Measurements from ENCODE around the gene LARP1. TPM values are rescaled to one million over a fixed set of nuclear protein-coding genes. Genes with fewer than 3 reads are reported as not detected.

Gene LARP1
- total and polyA plus RNA-seq, 4 experiments from 2014 or later = 6.0 to 159 (median 90.3) TPM

DNA sequence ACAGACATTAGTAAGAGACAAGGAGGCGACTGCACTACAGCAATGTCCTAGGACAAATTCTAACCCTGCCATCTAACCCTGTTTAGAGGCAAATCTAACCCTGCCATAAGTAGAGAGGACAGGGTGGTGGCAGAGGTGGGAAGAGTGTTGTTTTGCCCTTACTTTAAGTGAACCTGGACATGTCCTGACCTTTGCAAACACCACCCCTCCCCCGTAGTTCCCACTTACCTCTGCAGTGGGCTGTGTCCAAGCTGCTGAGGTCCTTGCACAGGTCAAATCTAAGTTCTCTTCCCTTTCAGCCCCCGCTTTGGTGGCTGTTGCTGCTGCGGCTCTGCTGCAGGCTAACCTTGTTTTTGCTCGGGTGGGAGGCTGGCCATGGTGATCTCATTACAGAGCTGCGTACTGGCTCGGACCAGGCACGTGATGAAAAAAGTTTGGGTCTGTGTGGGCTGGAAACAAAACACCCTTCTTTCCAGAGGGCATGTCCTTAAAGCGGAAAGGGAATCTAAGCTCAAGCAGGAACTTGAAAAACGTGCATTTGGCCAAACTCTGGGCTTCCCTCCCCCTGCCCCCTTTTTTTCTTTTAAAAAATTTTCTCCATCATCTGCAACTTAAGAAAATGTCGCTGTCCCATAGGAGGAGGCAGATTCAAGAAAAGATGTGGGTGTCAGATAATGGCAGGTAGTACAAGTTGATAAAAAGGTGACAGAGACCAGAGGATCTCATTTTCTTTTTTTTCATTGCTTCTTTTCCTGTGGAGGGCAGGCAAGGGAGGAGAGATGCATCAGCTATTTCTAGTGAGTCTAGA is 95.3 kb downstream of the LARP1 start, which contains the start of gene FAXDC2:
FAXDC2 (minus strand) TSS at position 349 of the 808 bp plus-strand sequence. CDS start 12,425 bp downstream, outside the sequence.
- peak within 1 kb of the TSS in 2 of 7 donors; percentile 45 to 59 for H3K27ac Mint-ChIP-seq
- no peaks in the 10 kb centered on the region for H3K9me3 ChIP-seq (ENCODE audit: control insufficient read depth in 1 of 2, low read length in 2 of 2)
- H3K4me3 ChIP-seq (ENCODE audit: low read length in 2 of 2) = no peak within 1 kb of the TSS
- ChIA-PET CTCF (ENCODE audit: partially characterized antibody) (no interaction called here), POLR2A (ENCODE audit: partially characterized antibody) (no interaction called here)
- H3K36me3 Mint-ChIP-seq = no peaks in the 10 kb centered on the region
- no peaks in the 10 kb centered on the region for H3K36me3 ChIP-seq (ENCODE audit: insufficient read depth, low read length)
- H3K27me3 ChIP-seq (ENCODE audit: insufficient read depth, low read length) = no peaks in the 10 kb centered on the region
- no peaks in the 10 kb centered on the region for H3K27me3 Mint-ChIP-seq
- DNase-seq = no peak
- H3K27ac ChIP-seq (ENCODE audit: low read depth, low read length) = no peak within 1 kb of the TSS
- no peak within 1 kb of the TSS for H3K4me3 Mint-ChIP-seq
- H3K4me1 Mint-ChIP-seq = no peaks in the 10 kb centered on the region
- peaks cover 0 to 2% (median 0%) of the 10 kb centered on the region in 8 donors for H3K9me3 Mint-ChIP-seq
- intact Hi-C loops (cut with micrococcal nuclease) = no loop called here
- no peaks in the 10 kb centered on the region for H3K4me1 ChIP-seq (ENCODE audit: insufficient read depth, low read length)

- no peak overlapping the region for H3K4me3 Mint-ChIP-seq
- no peak overlapping the region for H3K27ac Mint-ChIP-seq
- H3K36me3 Mint-ChIP-seq = no peaks in the 10 kb centered on the region
- Histone ChIP-seq H3K9me3 (ENCODE audit: control insufficient read depth in 1 of 2, low read length in 2 of 2) (no peaks in the 10 kb centered on the region), H3K27ac (ENCODE audit: low read depth, low read length) (no peak overlapping the region), H3K4me1 (ENCODE audit: insufficient read depth, low read length) (no peaks in the 10 kb centered on the region), H3K27me3 (ENCODE audit: insufficient read depth, low read length) (no peaks in the 10 kb centered on the region), H3K4me3 (ENCODE audit: low read length in 2 of 2) (no peak overlapping the region), H3K36me3 (ENCODE audit: insufficient read depth, low read length) (no peaks in the 10 kb centered on the region)
- H3K27me3 Mint-ChIP-seq = no peaks in the 10 kb centered on the region
- CTCF ChIA-PET (ENCODE audit: partially characterized antibody) = interaction anchor here (1.5 kb wide), 1 partner anchor 43 kb away, joined by 3 read pairs; no protein-coding TSS in a partner anchor
- intact Hi-C loops (cut with micrococcal nuclease) = no loop called here
- H3K4me1 Mint-ChIP-seq = no peaks in the 10 kb centered on the region
- peaks cover 0 to 2% (median 0%) of the 10 kb centered on the region in 8 donors for H3K9me3 Mint-ChIP-seq
- POLR2A ChIA-PET (ENCODE audit: partially characterized antibody) = no interaction called here
- DNase-seq = no peak
Observed at GRCh38 chr5:154851351-154851750, 96.2 kb downstream of the LARP1 start.

DNA sequence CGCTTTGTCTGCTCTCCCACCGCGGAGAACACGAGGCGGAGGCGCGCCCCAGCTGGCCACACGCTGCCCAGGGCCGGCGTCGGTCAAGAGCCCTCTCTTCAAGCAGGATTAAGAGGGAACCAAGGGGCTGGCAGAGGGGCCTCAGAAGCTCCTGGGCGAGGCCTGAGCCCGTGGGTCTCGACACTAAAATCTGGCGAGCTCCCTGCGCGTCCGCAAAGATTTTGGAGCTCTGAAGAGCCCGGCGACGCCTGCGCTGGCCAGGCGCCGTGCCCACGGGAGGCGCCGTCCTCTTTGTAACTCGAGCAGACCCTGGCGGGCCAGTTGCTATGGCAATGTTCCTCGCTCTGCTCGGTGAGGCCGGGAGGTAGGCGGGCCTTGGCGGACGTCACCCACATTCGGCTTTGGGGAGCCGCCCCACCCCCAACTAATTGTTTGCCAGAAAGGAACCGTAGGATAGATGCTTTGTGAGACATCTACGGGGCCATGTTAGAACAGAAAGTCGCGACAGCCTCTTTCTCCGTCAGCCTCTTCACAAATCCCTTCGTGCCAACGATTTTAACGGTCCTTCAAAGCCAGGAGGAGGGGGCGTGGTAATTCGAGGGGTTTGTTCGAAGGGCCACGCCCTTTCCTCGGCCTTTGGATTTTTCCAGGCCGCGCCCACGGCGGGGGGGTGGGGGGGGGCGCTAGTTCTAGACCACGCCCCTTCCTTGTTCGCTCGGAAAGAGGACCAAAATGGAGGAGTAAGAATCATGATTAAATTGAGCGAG is 102.5 kb downstream of the LARP1 start:
- peaks cover 36% of the 10 kb centered on the region for H3K4me1 ChIP-seq (ENCODE audit: insufficient read depth, low read length)
- intact Hi-C loops (cut with micrococcal nuclease) = loop anchor here (1.0 to 5.0 kb wide), 6 partner anchors 45 to 412 kb away; partner anchors contain the start of genes LARP1, MRPL22 and SAP30L
- Mint-ChIP-seq H3K4me3 (peak overlapping the region; percentile 89 to 97 (median 91)), H3K27ac (peak overlapping the region; percentile 93 to 99 (median 98)), H3K36me3 (peaks cover 7 to 23% of the 10 kb centered on the region in 2 donors), H3K4me1 (peaks cover 25 to 49% (median 33%) of the 10 kb centered on the region in 4 donors), H3K27me3 (no peaks in the 10 kb centered on the region), H3K9me3 (no peaks in the 10 kb centered on the region)
- peak overlapping the region; percentile 94 for H3K27ac ChIP-seq (ENCODE audit: low read depth, low read length)
- no peaks in the 10 kb centered on the region for H3K27me3 ChIP-seq (ENCODE audit: insufficient read depth, low read length)
- no peaks in the 10 kb centered on the region for H3K9me3 ChIP-seq (ENCODE audit: control insufficient read depth in 1 of 2, low read length in 2 of 2)
- peak overlapping the region; percentile 78 to 88 for H3K4me3 ChIP-seq (ENCODE audit: low read length in 2 of 2)
- DNase-seq = peak; percentile 87 to 95 (median 91)
- CTCF ChIA-PET (ENCODE audit: partially characterized antibody) = interaction anchor here (0.9 to 1.2 kb wide), 5 partner anchors 25 to 208 kb away, joined by 3 to 5 read pairs (median 4); no protein-coding TSS in a partner anchor
- POLR2A ChIA-PET (ENCODE audit: partially characterized antibody) = interaction anchor here (0.9 to 2.9 kb wide), 20 partner anchors 11 to 819 kb away, joined by 3 to 30 read pairs (median 4); partner anchors contain the start of genes FAM114A2, LARP1, MFAP3 and MRPL22
- no peaks in the 10 kb centered on the region for H3K36me3 ChIP-seq (ENCODE audit: insufficient read depth, low read length)

DNA sequence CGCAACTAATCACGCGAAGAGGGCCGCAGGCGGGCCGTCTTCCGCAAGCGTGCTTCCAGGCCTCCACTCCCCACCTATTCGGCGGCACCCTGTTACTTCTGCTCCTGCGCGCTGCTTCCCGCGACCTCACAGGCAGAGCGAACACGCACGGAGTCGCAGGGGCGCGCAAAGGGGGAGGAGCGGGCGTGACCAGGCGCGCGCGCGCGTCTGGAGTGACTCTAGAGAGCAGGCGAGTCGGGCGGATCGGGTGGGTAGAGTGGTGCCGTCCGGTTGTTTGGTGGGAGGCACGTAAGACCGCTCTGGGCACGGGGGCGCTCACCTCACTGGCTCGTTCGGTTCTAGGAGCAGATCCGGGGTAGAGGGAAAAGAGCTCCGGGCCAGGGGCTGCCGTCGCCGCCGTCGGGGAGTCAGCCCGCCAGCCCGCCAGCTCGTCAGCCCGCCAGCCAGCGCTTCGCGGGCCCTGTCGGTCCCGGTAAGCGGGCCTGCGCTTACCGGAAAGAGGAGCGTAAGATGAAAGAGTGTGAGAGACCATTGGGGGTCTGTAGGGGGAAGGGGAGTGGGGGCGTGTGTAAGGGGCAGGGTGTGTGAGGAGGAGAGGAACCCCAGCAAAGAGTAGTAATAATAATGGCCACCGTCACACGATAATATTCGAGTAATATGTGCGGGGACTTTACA is 103.3 kb downstream of the LARP1 start, which contains the start of gene CNOT8:
CNOT8 (plus strand) TSS at position 331 of the 675 bp plus-strand sequence. CDS start 4,652 bp downstream, outside the sequence.
- CTCF ChIA-PET (ENCODE audit: partially characterized antibody) = no interaction called here
- H3K36me3 Mint-ChIP-seq = peaks cover 13 to 30% of the 10 kb centered on the region in 2 donors
- no peaks in the 10 kb centered on the region for H3K36me3 ChIP-seq (ENCODE audit: insufficient read depth, low read length)
- peak within 1 kb of the TSS; percentile 94 for H3K27ac ChIP-seq (ENCODE audit: low read depth, low read length)
- no peaks in the 10 kb centered on the region for H3K9me3 ChIP-seq (ENCODE audit: control insufficient read depth in 1 of 2, low read length in 2 of 2)
- H3K4me3 ChIP-seq (ENCODE audit: low read length in 2 of 2) = peak within 1 kb of the TSS; percentile 78 to 88
- intact Hi-C loops (cut with micrococcal nuclease) = loop anchor here (1.0 to 5.0 kb wide), 6 partner anchors 46 to 413 kb away; partner anchors contain the start of genes LARP1, MRPL22 and SAP30L
- H3K4me1 ChIP-seq (ENCODE audit: insufficient read depth, low read length) = peaks cover 44% of the 10 kb centered on the region
- H3K27me3 ChIP-seq (ENCODE audit: insufficient read depth, low read length) = no peaks in the 10 kb centered on the region
- H3K9me3 Mint-ChIP-seq = no peaks in the 10 kb centered on the region
- H3K4me1 Mint-ChIP-seq = peaks cover 30 to 56% (median 39%) of the 10 kb centered on the region in 4 donors
- peak within 1 kb of the TSS; percentile 93 to 99 (median 98) for H3K27ac Mint-ChIP-seq
- DNase-seq = peak; percentile 98 to 99 (median 98)
- peak within 1 kb of the TSS; percentile 89 to 97 (median 91) for H3K4me3 Mint-ChIP-seq
- POLR2A ChIA-PET (ENCODE audit: partially characterized antibody) = interaction anchor here (0.6 to 2.9 kb wide), 13 partner anchors 9 to 820 kb away, joined by 3 to 30 read pairs (median 4); partner anchors contain the start of genes FAM114A2, LARP1, MFAP3 and MRPL22
- H3K27me3 Mint-ChIP-seq = no peaks in the 10 kb centered on the region

DNA sequence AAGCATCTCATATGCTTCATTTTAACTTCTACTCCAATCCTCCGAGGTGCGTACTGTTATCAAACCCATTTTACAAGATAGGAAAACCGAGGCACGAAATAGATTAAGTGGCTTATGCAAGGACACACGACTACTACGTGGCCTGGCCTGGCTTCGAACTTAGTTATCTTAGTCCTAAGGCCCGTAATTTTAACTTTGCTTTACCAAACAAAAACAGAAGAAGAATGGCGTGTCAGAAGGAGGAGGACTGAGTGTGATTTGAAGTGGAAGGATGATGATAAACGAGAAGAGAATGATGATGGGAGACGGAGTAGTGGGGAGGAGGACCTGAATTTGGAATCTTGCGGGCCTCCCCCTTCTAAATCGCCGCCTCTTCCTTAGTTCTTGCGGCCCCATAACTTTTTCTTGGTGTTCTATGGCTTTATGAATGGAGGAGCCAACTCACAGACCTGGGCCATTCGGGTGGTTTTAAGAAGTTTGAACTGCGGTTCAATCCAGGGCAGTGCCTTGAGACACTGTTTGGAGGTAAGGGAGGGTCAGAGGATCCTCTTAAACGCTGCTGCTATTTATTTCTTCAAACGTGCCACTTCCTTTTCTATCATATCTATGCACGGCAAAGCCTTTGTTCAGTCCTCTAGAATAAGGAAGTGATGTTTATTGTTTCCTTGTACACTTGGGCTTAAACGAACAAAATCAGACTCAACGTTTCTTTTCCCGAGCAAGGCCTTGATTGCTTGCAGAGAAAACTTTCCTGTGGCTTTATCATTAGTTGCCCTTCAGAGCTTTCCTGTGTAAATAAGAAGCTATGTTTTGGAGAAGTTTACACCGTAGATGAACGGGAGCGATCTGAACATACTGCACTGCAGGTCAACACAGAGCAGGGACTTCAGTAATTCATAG is 104.0 kb downstream of the LARP1 start:
- no peaks in the 10 kb centered on the region for H3K27me3 Mint-ChIP-seq
- Histone ChIP-seq H3K36me3 (ENCODE audit: insufficient read depth, low read length) (no peaks in the 10 kb centered on the region), H3K4me1 (ENCODE audit: insufficient read depth, low read length) (peaks cover 44% of the 10 kb centered on the region), H3K27me3 (ENCODE audit: insufficient read depth, low read length) (no peaks in the 10 kb centered on the region), H3K27ac (ENCODE audit: low read depth, low read length) (peak overlapping the region; percentile 94), H3K4me3 (ENCODE audit: low read length in 2 of 2) (peak overlapping the region; percentile 78 to 88), H3K9me3 (ENCODE audit: control insufficient read depth in 1 of 2, low read length in 2 of 2) (no peaks in the 10 kb centered on the region)
- H3K36me3 Mint-ChIP-seq = peaks cover 17 to 37% of the 10 kb centered on the region in 2 donors
- H3K4me3 Mint-ChIP-seq = peak overlapping the region; percentile 89 to 97 (median 91)
- peak overlapping the region; percentile 93 to 99 (median 98) for H3K27ac Mint-ChIP-seq
- no peaks in the 10 kb centered on the region for H3K9me3 Mint-ChIP-seq
- peaks cover 32 to 57% (median 40%) of the 10 kb centered on the region in 4 donors for H3K4me1 Mint-ChIP-seq
- POLR2A ChIA-PET (ENCODE audit: partially characterized antibody) = interaction anchor here (0.6 to 2.9 kb wide), 17 partner anchors 8 to 820 kb away, joined by 3 to 30 read pairs (median 5); partner anchors contain the start of genes FAM114A2, GEMIN5, LARP1 and MFAP3
- intact Hi-C loops (cut with micrococcal nuclease) = loop anchor here (1.0 to 5.0 kb wide), 7 partner anchors 29 to 414 kb away; partner anchors contain the start of genes LARP1, MRPL22 and SAP30L
- DNase-seq = peak; percentile 24 to 51 (median 41)
- CTCF ChIA-PET (ENCODE audit: partially characterized antibody) = interaction anchor here (1.0 to 2.0 kb wide), 2 partner anchors 10 to 78 kb away, joined by 3 to 11 read pairs; partner anchors contain the start of gene GEMIN5

All from CD4-positive, alpha-beta memory T cell (primary cell).